Uterus (tissue), 4 donors: ENCODE data around the gene FBXL5. TPM values are rescaled to one million over a fixed set of nuclear protein-coding genes. Genes with fewer than 3 reads are reported as not detected.

Source experiments
- DNase-seq, 2 donors: peaks; one replicate each; pipeline ENCODE4 v3.0.0-alpha.2; 2019 to 2020
- H3K27ac ChIP-seq, 2 donors: fragments of 200-600 bp; sonication (generic); 1 replicate in 1 of 2; 2 replicates in 1 of 2; pipeline ENCODE4 v1.5.1; 2016 to 2018
- H3K27me3 ChIP-seq, 2 donors: fragments of 200-600 bp; sonication (generic); one replicate each; pipeline ENCODE4 v1.5.1; 2018 to 2019; ENCODE audit warnings: control low read depth in 1 of 2
- H3K36me3 ChIP-seq, 2 donors: fragments of 200-600 bp; sonication (generic); one replicate each; pipeline ENCODE4 v1.5.1; 2019; ENCODE audit warnings: control low read depth in 1 of 2
- H3K4me1 ChIP-seq, 2 donors: fragments of 200-600 bp; sonication (generic); one replicate each; pipeline ENCODE4 v1.5.1; 2018 to 2019; ENCODE audit warnings: control low read depth in 1 of 2
- H3K4me3 ChIP-seq, 2 donors: fragments of 200-600 bp; sonication (generic); 1 replicate in 1 of 2; 2 replicates in 1 of 2; pipeline ENCODE4 v1.5.1; 2018 to 2019; ENCODE audit warnings: mild to moderate bottlenecking in 1 of 2
- H3K9me3 ChIP-seq, 2 donors: fragments of 200-600 bp; sonication (generic); one replicate each; pipeline ENCODE4 v1.5.1; 2019; ENCODE audit warnings: control low read depth in 1 of 2
- CTCF ChIP-seq, 4 experiments: fragments of 200-600 bp in 2 of 4; fragments of 450-650 bp in 2 of 4; sonication (generic) in 2 of 4; IDR thresholded peaks; one replicate each; pipeline ENCODE4 v1.5.1; 2016 to 2019; ENCODE audit warnings: antibody characterized with exemption in 4 of 4, mild to moderate bottlenecking in 2 of 4, moderate library complexity in 1 of 4
- POLR2A ChIP-seq, 2 donors: fragments of 450-650 bp; IDR thresholded peaks; one replicate each; pipeline ENCODE4 v1.6.1; 2016; ENCODE audit warnings: antibody characterized with exemption in 2 of 2, mild to moderate bottlenecking in 1 of 2, moderate library complexity in 1 of 2
- intact Hi-C: fragments of 100-400 bp; cut with DNase I; formaldehyde crosslinking; loops from one replicate; pipeline ENCODE4 v1.15.1; 2023; ENCODE audit warnings: low total_unique reads
- total RNA-seq, 4 donors: library from RNA; depleted of rRNA in 3 of 4; stranded (reverse); fragments of >200 nt in 3 of 4; gene quantifications; one replicate each; pipeline versions ENCODE4 v1.1.0 to v1.2.4, GENCODE V29; 2014 to 2023
- donor health status: DM: yes; HTN: yes; CAD: no.

FBXL5 gene
- total RNA-seq, 4 donors from 2014 or later = 69.7 to 261 (median 136) TPM

GRCh38 chr4:15612136-15612535 is 43.0 kb downstream of the FBXL5 start:
- no peaks in the 10 kb centered on the region for H3K27me3 ChIP-seq
- no peaks in the 10 kb centered on the region for H3K36me3 ChIP-seq
- intact Hi-C loops = no loop called here
- DNase-seq = no peak
- H3K4me3 ChIP-seq = no peak overlapping the region
- no peaks in the 10 kb centered on the region for H3K9me3 ChIP-seq
- no peaks in the 10 kb centered on the region for H3K4me1 ChIP-seq
- H3K27ac ChIP-seq = no peak overlapping the region
- TF ChIP-seq CTCF (IDR thresholded peaks at IDR 0.05) = no peak
- no peak for TF ChIP-seq POLR2A (IDR thresholded peaks at IDR 0.05)

- no peaks in the 10 kb centered on the region for H3K36me3 ChIP-seq
- H3K4me1 ChIP-seq = no peaks in the 10 kb centered on the region
- no peak overlapping the region for H3K4me3 ChIP-seq
- TF ChIP-seq POLR2A (IDR thresholded peaks at IDR 0.05) = no peak
- TF ChIP-seq CTCF (IDR thresholded peaks at IDR 0.05) = no peak
- H3K9me3 ChIP-seq = no peaks in the 10 kb centered on the region
- no peak overlapping the region for H3K27ac ChIP-seq
- intact Hi-C loops = no loop called here
- DNase-seq = no peak
- no peaks in the 10 kb centered on the region for H3K27me3 ChIP-seq
These were observed 44.3 kb downstream of the FBXL5 start for GRCh38 chr4:15610855-15611254.

GRCh38 chr4:15605537-15605936 is 49.6 kb downstream of the FBXL5 start:
- no peaks in the 10 kb centered on the region for H3K4me1 ChIP-seq
- no peak overlapping the region for H3K27ac ChIP-seq
- H3K27me3 ChIP-seq = no peaks in the 10 kb centered on the region
- no peak overlapping the region for H3K4me3 ChIP-seq
- intact Hi-C loops = no loop called here
- H3K36me3 ChIP-seq = no peaks in the 10 kb centered on the region
- no peak for DNase-seq
- TF ChIP-seq POLR2A (IDR thresholded peaks at IDR 0.05) (no peak), CTCF (IDR thresholded peaks at IDR 0.05) (no peak)
- peaks cover 0 to 5% of the 10 kb centered on the region in 2 donors for H3K9me3 ChIP-seq

- Histone ChIP-seq H3K4me3 (no peak overlapping the region), H3K27me3 (no peaks in the 10 kb centered on the region), H3K36me3 (no peaks in the 10 kb centered on the region), H3K4me1 (no peaks in the 10 kb centered on the region), H3K9me3 (peaks cover 0 to 5% of the 10 kb centered on the region in 2 donors), H3K27ac (no peak overlapping the region)
- intact Hi-C loops = no loop called here
- TF ChIP-seq CTCF (IDR thresholded peaks at IDR 0.05) = no peak
- TF ChIP-seq POLR2A (IDR thresholded peaks at IDR 0.05) = no peak
- DNase-seq = no peak
These were observed 53.3 kb downstream of the FBXL5 start for GRCh38 chr4:15601862-15602261.

GRCh38 chr4:15600176-15600575 is 55.0 kb downstream of the FBXL5 start:
- no peak overlapping the region for H3K27ac ChIP-seq
- H3K36me3 ChIP-seq = no peaks in the 10 kb centered on the region
- DNase-seq = no peak

More at GRCh38 chr4:15600176-15600575, 55.0 kb downstream of the FBXL5 start:
- intact Hi-C loops = no loop called here
- Histone ChIP-seq H3K4me1 (no peaks in the 10 kb centered on the region), H3K9me3 (peaks cover 0 to 5% of the 10 kb centered on the region in 2 donors), H3K27me3 (no peaks in the 10 kb centered on the region), H3K4me3 (no peak overlapping the region)
- TF ChIP-seq CTCF (IDR thresholded peaks at IDR 0.05) = no peak
